ENCODE measurements around the gene TBC1D22A.

The TBC1D22A gene

GRCh38 chr22:46748908-46749675 lies 13.4 kb upstream of the TBC1D22A start:
- Histone ChIP-seq H3K36me3 (ENCODE audit: control insufficient read depth, insufficient read depth, low read length, severe bottlenecking) (no peaks in the 10 kb centered on the region), H3K4me1 (ENCODE audit: control insufficient read depth, insufficient read depth, low read length) (peaks cover 31% of the 10 kb centered on the region), H3K4me3 (ENCODE audit: low read length) (no peak overlapping the region), H3K9ac (ENCODE audit: low read length) (no peak overlapping the region), H3K9me3 (ENCODE audit: control insufficient read depth, low read length) (no peaks in the 10 kb centered on the region), H3K27me3 (replicated peaks; ENCODE audit: control insufficient read depth, insufficient read depth, low read length) (peaks cover 15% of the 10 kb centered on the region)
- no peak for DNase-seq (ENCODE audit: low read depth)

DNA sequence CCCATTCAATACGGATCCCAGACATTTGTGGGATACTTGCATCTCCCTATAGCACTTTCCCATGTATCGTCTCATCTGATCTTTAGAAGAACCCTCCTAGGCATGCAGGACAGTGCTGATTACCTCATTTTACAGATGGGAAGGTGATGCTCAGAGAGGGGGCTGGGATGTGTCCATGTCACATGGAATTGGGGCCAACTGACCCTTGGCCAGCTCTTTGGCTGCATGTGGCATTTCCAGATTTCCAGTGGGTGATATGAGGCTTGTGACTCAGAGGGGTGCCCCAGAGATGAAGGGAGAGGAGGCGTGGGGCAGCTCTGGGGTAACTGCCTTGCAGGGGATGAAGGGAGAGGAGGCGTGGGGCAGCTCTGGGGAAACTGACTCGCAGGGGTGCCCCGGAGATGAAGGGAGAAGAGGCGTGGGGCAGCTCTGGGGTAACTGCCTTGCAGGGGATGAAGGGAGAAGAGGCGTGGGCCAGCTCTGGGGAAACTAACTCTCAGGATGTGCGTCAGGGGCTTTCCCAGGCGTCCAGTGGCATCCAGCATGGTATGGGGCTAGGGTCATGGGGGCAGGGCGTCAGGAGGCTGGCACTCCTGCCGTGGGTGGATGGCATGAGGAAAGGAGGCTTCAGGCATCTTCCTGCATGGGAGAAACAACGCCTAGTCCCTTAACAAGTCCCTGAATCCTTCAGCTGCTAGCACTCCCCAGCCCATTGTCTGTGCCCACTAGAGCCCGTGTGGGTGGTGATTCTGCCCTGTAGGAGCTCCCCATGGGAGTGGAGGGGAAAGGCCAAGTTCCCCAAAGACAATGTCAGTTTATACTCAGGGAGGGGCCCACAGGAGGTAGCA lies 12.5 kb upstream of the TBC1D22A start:
- no peaks in the 10 kb centered on the region for H3K9me3 ChIP-seq (ENCODE audit: control insufficient read depth, low read length)
- H3K36me3 ChIP-seq (ENCODE audit: control insufficient read depth, insufficient read depth, low read length, severe bottlenecking) = no peaks in the 10 kb centered on the region
- peaks cover 34% of the 10 kb centered on the region for H3K4me1 ChIP-seq (ENCODE audit: control insufficient read depth, insufficient read depth, low read length)
- no peak for DNase-seq (ENCODE audit: low read depth)
- no peak overlapping the region for H3K9ac ChIP-seq (ENCODE audit: low read length)
- no peak overlapping the region for H3K4me3 ChIP-seq (ENCODE audit: low read length)
- peaks cover 15% of the 10 kb centered on the region for H3K27me3 ChIP-seq (replicated peaks; ENCODE audit: control insufficient read depth, insufficient read depth, low read length)

- DNase-seq (ENCODE audit: low read depth) = no peak
- H3K4me1 ChIP-seq (ENCODE audit: control insufficient read depth, insufficient read depth, low read length) = peaks cover 34% of the 10 kb centered on the region
- no peak overlapping the region for H3K9ac ChIP-seq (ENCODE audit: low read length)
- H3K9me3 ChIP-seq (ENCODE audit: control insufficient read depth, low read length) = no peaks in the 10 kb centered on the region
- no peak overlapping the region for H3K4me3 ChIP-seq (ENCODE audit: low read length)
- H3K27me3 ChIP-seq (replicated peaks; ENCODE audit: control insufficient read depth, insufficient read depth, low read length) = peaks cover 15% of the 10 kb centered on the region
- H3K36me3 ChIP-seq (ENCODE audit: control insufficient read depth, insufficient read depth, low read length, severe bottlenecking) = no peaks in the 10 kb centered on the region
Measured at GRCh38 chr22:46750530-46750800, 12.0 kb upstream of the TBC1D22A start.

GRCh38 chr22:46750863-46751443 lies 11.5 kb upstream of the TBC1D22A start:
- Histone ChIP-seq H3K9me3 (ENCODE audit: control insufficient read depth, low read length) (no peaks in the 10 kb centered on the region), H3K4me3 (ENCODE audit: low read length) (no peak overlapping the region), H3K4me1 (ENCODE audit: control insufficient read depth, insufficient read depth, low read length) (peaks cover 34% of the 10 kb centered on the region), H3K27me3 (replicated peaks; ENCODE audit: control insufficient read depth, insufficient read depth, low read length) (peaks cover 15% of the 10 kb centered on the region), H3K9ac (ENCODE audit: low read length) (no peak overlapping the region), H3K36me3 (ENCODE audit: control insufficient read depth, insufficient read depth, low read length, severe bottlenecking) (no peaks in the 10 kb centered on the region)
- no peak for DNase-seq (ENCODE audit: low read depth)

- Histone ChIP-seq H3K4me3 (ENCODE audit: low read length) (no peak overlapping the region), H3K9ac (ENCODE audit: low read length) (no peak overlapping the region), H3K27me3 (replicated peaks; ENCODE audit: control insufficient read depth, insufficient read depth, low read length) (peaks cover 8% of the 10 kb centered on the region), H3K36me3 (ENCODE audit: control insufficient read depth, insufficient read depth, low read length, severe bottlenecking) (no peaks in the 10 kb centered on the region), H3K4me1 (ENCODE audit: control insufficient read depth, insufficient read depth, low read length) (peaks cover 34% of the 10 kb centered on the region), H3K9me3 (ENCODE audit: control insufficient read depth, low read length) (no peaks in the 10 kb centered on the region)
- DNase-seq (ENCODE audit: low read depth) = no peak
Measured at GRCh38 chr22:46752286-46752987, 10.0 kb upstream of the TBC1D22A start.

DNA sequence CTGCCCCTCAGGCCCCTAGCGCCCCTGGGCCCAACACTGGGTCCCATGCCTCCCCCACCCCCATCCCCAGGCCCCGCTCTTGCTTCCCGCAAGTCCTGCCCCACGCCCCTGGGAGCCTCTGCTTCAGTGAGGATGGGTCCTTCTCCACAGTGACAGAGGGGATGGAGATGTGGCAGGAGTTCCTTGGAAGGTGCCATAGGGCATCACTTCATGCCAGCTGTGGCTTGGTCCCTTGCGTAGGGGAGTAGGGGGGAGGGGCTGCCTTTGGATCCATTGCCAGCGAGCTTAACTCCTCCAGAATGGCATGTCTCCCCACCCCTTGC lies 9.5 kb upstream of the TBC1D22A start:
- Histone ChIP-seq H3K9me3 (ENCODE audit: control insufficient read depth, low read length) (no peaks in the 10 kb centered on the region), H3K4me1 (ENCODE audit: control insufficient read depth, insufficient read depth, low read length) (peaks cover 34% of the 10 kb centered on the region), H3K27me3 (replicated peaks; ENCODE audit: control insufficient read depth, insufficient read depth, low read length) (peaks cover 3% of the 10 kb centered on the region), H3K9ac (ENCODE audit: low read length) (peak overlapping the region; percentile 85), H3K4me3 (ENCODE audit: low read length) (no peak overlapping the region), H3K36me3 (ENCODE audit: control insufficient read depth, insufficient read depth, low read length, severe bottlenecking) (no peaks in the 10 kb centered on the region)
- DNase-seq (ENCODE audit: low read depth) = no peak

DNA sequence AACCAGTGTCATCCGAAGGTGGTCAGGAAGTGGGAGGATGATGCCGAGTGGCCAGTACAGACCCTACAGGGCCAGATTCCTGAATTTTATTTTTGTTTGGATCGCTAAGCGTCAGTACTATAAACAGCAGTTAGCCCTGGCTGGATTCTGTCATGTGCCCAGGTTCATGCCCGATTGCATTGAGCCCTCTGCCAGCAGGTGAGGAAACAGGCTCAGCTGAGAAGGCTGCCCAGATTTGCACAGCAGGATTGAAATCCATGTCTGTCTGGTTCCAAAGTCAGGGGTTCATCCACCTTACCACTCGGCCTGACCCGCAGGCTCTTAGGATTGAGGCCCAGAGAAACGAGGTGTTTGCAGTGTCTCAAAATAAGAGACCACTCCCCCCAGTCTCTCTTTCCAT lies 9.1 kb upstream of the TBC1D22A start:
- Histone ChIP-seq H3K27me3 (replicated peaks; ENCODE audit: control insufficient read depth, insufficient read depth, low read length) (no peaks in the 10 kb centered on the region), H3K9me3 (ENCODE audit: control insufficient read depth, low read length) (no peaks in the 10 kb centered on the region), H3K4me3 (ENCODE audit: low read length) (peak overlapping the region; percentile 72), H3K4me1 (ENCODE audit: control insufficient read depth, insufficient read depth, low read length) (peaks cover 34% of the 10 kb centered on the region), H3K9ac (ENCODE audit: low read length) (peak overlapping the region; percentile 85), H3K36me3 (ENCODE audit: control insufficient read depth, insufficient read depth, low read length, severe bottlenecking) (no peaks in the 10 kb centered on the region)
- DNase-seq (ENCODE audit: low read depth) = no peak

DNA sequence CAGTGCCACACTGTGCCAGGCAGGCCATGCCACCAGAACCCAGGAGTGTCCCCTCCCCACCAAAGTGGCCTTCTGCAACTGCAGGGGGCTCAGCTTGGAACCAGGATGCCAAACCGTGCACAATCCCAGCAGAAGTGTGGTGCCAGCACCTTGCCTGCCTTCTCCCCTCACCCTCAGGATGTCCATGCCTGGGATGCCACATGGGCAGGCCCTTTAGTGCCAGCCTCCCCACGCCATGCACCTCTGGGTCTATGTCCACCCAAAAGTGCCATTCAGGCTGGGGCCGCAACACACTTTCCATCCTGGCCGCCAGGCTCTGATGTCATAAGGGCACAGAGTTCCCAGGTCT lies 8.7 kb upstream of the TBC1D22A start:
- Histone ChIP-seq H3K9ac (ENCODE audit: low read length) (peak overlapping the region; percentile 85), H3K4me1 (ENCODE audit: control insufficient read depth, insufficient read depth, low read length) (peaks cover 34% of the 10 kb centered on the region), H3K36me3 (ENCODE audit: control insufficient read depth, insufficient read depth, low read length, severe bottlenecking) (no peaks in the 10 kb centered on the region), H3K4me3 (ENCODE audit: low read length) (peak overlapping the region; percentile 72), H3K27me3 (replicated peaks; ENCODE audit: control insufficient read depth, insufficient read depth, low read length) (no peaks in the 10 kb centered on the region), H3K9me3 (ENCODE audit: control insufficient read depth, low read length) (no peaks in the 10 kb centered on the region)
- no peak for DNase-seq (ENCODE audit: low read depth)

GRCh38 chr22:46754110-46754799 lies 8.2 kb upstream of the TBC1D22A start:
- DNase-seq (ENCODE audit: low read depth) = peak; percentile 96
- Histone ChIP-seq H3K4me1 (ENCODE audit: control insufficient read depth, insufficient read depth, low read length) (peaks cover 30% of the 10 kb centered on the region), H3K27me3 (replicated peaks; ENCODE audit: control insufficient read depth, insufficient read depth, low read length) (no peaks in the 10 kb centered on the region), H3K4me3 (ENCODE audit: low read length) (peak overlapping the region; percentile 72), H3K9ac (ENCODE audit: low read length) (peak overlapping the region; percentile 85), H3K9me3 (ENCODE audit: control insufficient read depth, low read length) (no peaks in the 10 kb centered on the region), H3K36me3 (ENCODE audit: control insufficient read depth, insufficient read depth, low read length, severe bottlenecking) (no peaks in the 10 kb centered on the region)

DNA sequence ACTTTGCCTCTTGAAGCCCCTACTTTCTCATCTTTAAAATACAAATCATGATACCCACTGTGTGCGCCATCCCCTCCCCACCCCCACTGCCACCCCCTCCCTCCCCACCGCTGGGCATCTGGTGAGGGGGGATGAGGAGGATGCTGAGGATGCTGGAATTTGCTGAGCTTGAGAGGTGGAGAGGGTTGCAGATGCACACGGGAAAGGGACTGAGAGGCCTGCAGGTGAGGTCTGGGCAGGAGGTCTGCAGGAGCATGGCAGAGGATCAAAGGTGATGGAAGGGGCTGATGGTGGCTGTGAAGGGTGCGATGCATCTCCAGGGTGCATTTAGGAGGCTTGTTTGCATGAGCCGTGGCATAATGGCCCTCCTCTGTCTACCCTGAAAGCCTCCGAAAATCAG lies 7.6 kb upstream of the TBC1D22A start:
- peak overlapping the region; percentile 72 for H3K4me3 ChIP-seq (ENCODE audit: low read length)
- no peaks in the 10 kb centered on the region for H3K36me3 ChIP-seq (ENCODE audit: control insufficient read depth, insufficient read depth, low read length, severe bottlenecking)
- peaks cover 24% of the 10 kb centered on the region for H3K4me1 ChIP-seq (ENCODE audit: control insufficient read depth, insufficient read depth, low read length)
- H3K9me3 ChIP-seq (ENCODE audit: control insufficient read depth, low read length) = no peaks in the 10 kb centered on the region
- no peaks in the 10 kb centered on the region for H3K27me3 ChIP-seq (replicated peaks; ENCODE audit: control insufficient read depth, insufficient read depth, low read length)
- DNase-seq (ENCODE audit: low read depth) = no peak
- H3K9ac ChIP-seq (ENCODE audit: low read length) = no peak overlapping the region

GRCh38 chr22:46755525-46755924 lies 6.9 kb upstream of the TBC1D22A start:
- H3K27me3 ChIP-seq (replicated peaks; ENCODE audit: control insufficient read depth, insufficient read depth, low read length) = no peaks in the 10 kb centered on the region
- no peak overlapping the region for H3K4me3 ChIP-seq (ENCODE audit: low read length)
- H3K4me1 ChIP-seq (ENCODE audit: control insufficient read depth, insufficient read depth, low read length) = peaks cover 17% of the 10 kb centered on the region
- no peaks in the 10 kb centered on the region for H3K36me3 ChIP-seq (ENCODE audit: control insufficient read depth, insufficient read depth, low read length, severe bottlenecking)
- no peaks in the 10 kb centered on the region for H3K9me3 ChIP-seq (ENCODE audit: control insufficient read depth, low read length)
- no peak for DNase-seq (ENCODE audit: low read depth)
- no peak overlapping the region for H3K9ac ChIP-seq (ENCODE audit: low read length)

Measured in adipocyte (in vitro differentiated cells).